SK-N-SH (cell line): ENCODE measurements around the gene SWI5.

Experiments
- CHD2 ChIP-seq: fragments of 150-350 bp; IDR thresholded peaks from 2 replicates; pipeline ENCODE4 v1.6.1; 2018; ENCODE audit warnings: low read length; ENCODE audit not compliant: partially characterized antibody
- CTCF ChIP-seq: fragments of 200-600 bp; sonication (generic); IDR thresholded peaks from 2 replicates; pipeline ENCODE4 v1.6.1; 2017; ENCODE audit warnings: antibody characterized with exemption, mild to moderate bottlenecking, moderate library complexity
- REST ChIP-seq: IDR thresholded peaks from 2 replicates; pipeline ENCODE4 v1.6.1; 2012; ENCODE audit warnings: mild to moderate bottlenecking, low read depth, low read length, moderate library complexity
- TAF1 ChIP-seq: IDR thresholded peaks from 2 replicates; pipeline ENCODE4 v1.6.1; 2012; ENCODE audit warnings: low read depth, mild to moderate bottlenecking, low read length, moderate library complexity, borderline replicate concordance
- TCF12 ChIP-seq: IDR thresholded peaks from 2 replicates; pipeline ENCODE4 v1.4.0; 2012

DNA sequence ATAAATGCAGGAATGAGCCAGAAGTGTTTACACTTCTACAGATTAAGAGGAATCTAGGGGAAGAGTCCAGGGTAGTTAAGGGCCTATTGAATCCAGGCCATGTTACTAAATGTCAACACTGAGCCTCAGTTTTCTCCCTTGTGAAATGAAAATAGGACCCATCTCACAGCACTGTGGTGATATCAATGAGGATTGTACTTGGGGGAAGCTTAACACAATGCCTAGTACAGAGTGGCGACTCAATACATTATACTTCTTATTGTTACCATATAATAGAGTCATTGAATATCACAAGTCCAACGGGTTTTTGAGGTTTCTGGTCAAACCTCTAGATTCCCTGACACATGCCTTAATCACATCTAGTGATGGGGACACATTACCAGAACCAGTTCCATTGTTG, 41.6 kb downstream of the SWI5 start:
- TF ChIP-seq TCF12 (no peak), TAF1 (no peak), CTCF (no peak), CHD2 (no peak), REST (no peak)
